Stimulated activated CD8-positive, alpha-beta memory T cell treated with anti-CD3 and anti-CD28 coated beads, Interleukin-4, amount 100 ng/mL, for 24 hours (primary cell): Measurements from ENCODE around the gene EHF.

Experiments used
- DNase-seq: peaks from one replicate; pipeline ENCODE4 v3.0.0-alpha.2; 2020; ENCODE audit warnings: low read depth

EHF gene

GRCh38 chr11:34602245-34602644, 18.6 kb upstream of the EHF start:
- DNase-seq, result no peak

GRCh38 chr11:34603129-34604001, 17.5 kb upstream of the EHF start:
- DNase-seq, result no peak

GRCh38 chr11:34604145-34604544, 16.7 kb upstream of the EHF start:
- no peak for DNase-seq

- DNase-seq, result no peak
Observed at GRCh38 chr11:34604911-34605310, 16.0 kb upstream of the EHF start.

- DNase-seq, result no peak
Observed at GRCh38 chr11:34605481-34606325, 15.2 kb upstream of the EHF start.

- no peak for DNase-seq
Observed at GRCh38 chr11:34606326-34607120, 14.4 kb upstream of the EHF start.

- DNase-seq, result no peak
Observed at GRCh38 chr11:34609187-34609751, 11.6 kb upstream of the EHF start.

- DNase-seq, result no peak
Observed at GRCh38 chr11:34609850-34610249, 11.0 kb upstream of the EHF start.

- no peak for DNase-seq
Observed at GRCh38 chr11:34610324-34611041, 10.4 kb upstream of the EHF start.

GRCh38 chr11:34613015-34613414, 7.9 kb upstream of the EHF start:
- DNase-seq, result no peak

- DNase-seq, result no peak
Observed at GRCh38 chr11:34613552-34614056, 7.3 kb upstream of the EHF start.

GRCh38 chr11:34614344-34615104, 6.4 kb upstream of the EHF start:
- DNase-seq, result no peak

- no peak for DNase-seq
Observed at GRCh38 chr11:34616086-34616485, 4.8 kb upstream of the EHF start.

GRCh38 chr11:34616830-34617504, 3.9 kb upstream of the EHF start:
- no peak for DNase-seq

- DNase-seq, result no peak
Observed at GRCh38 chr11:34618406-34618805, 2.5 kb upstream of the EHF start.

- no peak for DNase-seq
Observed at GRCh38 chr11:34619062-34619516, 1.8 kb upstream of the EHF start.

GRCh38 chr11:34620202-34620601, 691 bp upstream of the EHF start:
- DNase-seq, result no peak

GRCh38 chr11:34621876-34622275, 983 bp downstream of the EHF start:
- no peak for DNase-seq

- DNase-seq, result no peak
Observed at GRCh38 chr11:34623463-34623862, 2.6 kb downstream of the EHF start.

GRCh38 chr11:34624069-34624468, 3.2 kb downstream of the EHF start:
- peak; percentile 9 for DNase-seq
